ENCODE measurements around the gene GPR78.

The GPR78 gene

DNA sequence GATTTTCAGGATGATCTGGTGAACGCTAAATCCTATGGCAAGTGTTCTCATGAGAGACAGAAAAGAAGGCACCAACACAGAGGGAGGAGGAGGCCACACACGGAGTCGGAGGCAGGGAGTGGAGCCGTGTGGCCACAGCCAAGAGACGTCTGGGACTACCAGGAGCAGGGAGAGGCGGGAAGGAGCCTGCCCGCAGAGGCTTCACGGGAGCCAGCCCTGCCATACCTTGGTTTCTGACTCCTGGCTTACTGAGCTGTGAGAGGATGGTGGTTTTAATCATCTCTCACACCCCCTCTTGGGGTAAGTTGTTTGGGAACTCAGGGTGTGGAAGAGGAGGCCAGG lies 33.5 kb upstream of the GPR78 start:
- no peak overlapping the region for H3K27ac ChIP-seq (ENCODE audit: extremely low read depth, low read depth, low read length)
- no peaks in the 10 kb centered on the region for H3K9me3 ChIP-seq (ENCODE audit: control insufficient read depth, insufficient read depth, low read depth, low read length)
- TF ChIP-seq, protein P1, sequence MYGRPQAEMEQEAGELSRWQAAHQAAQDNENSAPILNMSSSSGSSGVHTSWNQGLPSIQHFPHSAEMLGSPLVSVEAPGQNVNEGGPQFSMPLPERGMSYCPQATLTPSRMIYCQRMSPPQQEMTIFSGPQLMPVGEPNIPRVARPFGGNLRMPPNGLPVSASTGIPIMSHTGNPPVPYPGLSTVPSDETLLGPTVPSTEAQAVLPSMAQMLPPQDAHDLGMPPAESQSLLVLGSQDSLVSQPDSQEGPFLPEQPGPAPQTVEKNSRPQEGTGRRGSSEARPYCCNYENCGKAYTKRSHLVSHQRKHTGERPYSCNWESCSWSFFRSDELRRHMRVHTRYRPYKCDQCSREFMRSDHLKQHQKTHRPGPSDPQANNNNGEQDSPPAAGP (tag by site-specific recombination; IDR thresholded peaks at IDR 0.05) = no peak
- no peak for TF ChIP-seq ZNF274 (IDR thresholded peaks at IDR 0.05; ENCODE audit: low read length)
- TF ChIP-seq ZNF274 (tag by site-specific recombination; IDR thresholded peaks at IDR 0.05; ENCODE audit: borderline replicate concordance) = no peak
- no peak for TF ChIP-seq ZNF341 (tag by site-specific recombination; IDR thresholded peaks at IDR 0.05; ENCODE audit: low read depth)
- TF ChIP-seq KLF16 (tag by site-specific recombination; IDR thresholded peaks at IDR 0.05) = no peak
- no peak for TF ChIP-seq ZFP3 (tag by site-specific recombination; IDR thresholded peaks at IDR 0.05; ENCODE audit: low read depth)
- TF ChIP-seq ZNF660 (tag by site-specific recombination; IDR thresholded peaks at IDR 0.05) = no peak
- ChIA-PET POLR2A (no interaction called here), CTCF (interaction anchor here (0.7 to 2.9 kb wide), 5 partner anchors 19 to 82 kb away, joined by 3 to 13 read pairs (median 5); no protein-coding TSS in a partner anchor)
- H3K36me3 ChIP-seq (ENCODE audit: control insufficient read depth in 2 of 2, insufficient read depth in 1 of 2, low read length in 2 of 2) = no peaks in the 10 kb centered on the region
- no peaks in the 10 kb centered on the region for H3K4me1 ChIP-seq (ENCODE audit: control insufficient read depth, insufficient read depth, low read length)
- no peak overlapping the region for H3K4me3 ChIP-seq (ENCODE audit: low read depth, low read length)

DNA sequence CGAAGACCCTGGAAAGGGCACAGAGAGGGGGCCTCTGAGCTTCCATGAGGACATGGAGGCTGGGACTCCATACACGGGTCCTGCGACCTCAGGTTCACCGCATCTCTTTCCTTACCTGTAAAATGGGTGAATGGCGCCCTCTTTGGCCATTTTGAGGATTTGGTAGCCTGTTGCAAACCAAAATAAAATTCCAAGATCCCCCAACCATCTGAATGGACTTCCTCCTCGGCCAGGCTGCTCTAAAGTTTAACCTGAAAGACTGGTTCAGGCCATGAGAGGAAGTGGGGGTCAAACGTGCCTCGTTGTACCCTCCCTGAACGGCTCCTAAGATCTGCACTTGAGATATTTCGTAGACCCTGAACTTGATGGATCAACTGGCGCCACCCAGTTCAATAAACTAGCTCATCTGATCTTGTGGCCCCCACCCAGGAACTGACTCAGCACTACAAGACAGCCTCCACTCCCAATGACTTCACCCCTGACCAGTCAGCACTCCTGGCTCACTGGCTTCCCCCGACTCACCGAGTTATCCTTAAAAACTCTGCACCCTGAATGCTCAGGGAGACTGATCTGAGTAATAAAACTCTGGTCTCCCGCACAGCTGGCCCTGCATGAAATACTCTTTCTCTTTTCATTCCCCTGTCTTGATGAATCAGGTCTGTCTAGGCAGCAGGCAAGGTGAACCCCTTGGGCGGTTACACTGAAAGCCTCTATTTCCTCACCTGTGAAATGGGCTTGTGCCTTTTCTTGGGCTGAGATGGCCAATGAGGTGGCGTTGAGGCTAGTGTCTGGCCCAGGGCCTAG lies 32.9 kb upstream of the GPR78 start:
- ChIA-PET CTCF (interaction anchor here (0.6 to 2.9 kb wide), 7 partner anchors 18 to 83 kb away, joined by 3 to 13 read pairs (median 3); no protein-coding TSS in a partner anchor), POLR2A (no interaction called here)
- H3K36me3 ChIP-seq (ENCODE audit: control insufficient read depth in 2 of 2, insufficient read depth in 1 of 2, low read length in 2 of 2) = no peaks in the 10 kb centered on the region
- TF ChIP-seq SCRT2 (tag by site-specific recombination; IDR thresholded peaks at IDR 0.05) = peak; percentile 57
- TF ChIP-seq ZFP37 (tag by site-specific recombination; IDR thresholded peaks at IDR 0.05) = no peak
- 0 out of 2 replicates have a peak, but pooled peaks have one; percentile 23 for TF ChIP-seq KLF1 (tag by site-specific recombination; IDR thresholded peaks at IDR 0.05)
- no peak overlapping the region for H3K4me3 ChIP-seq (ENCODE audit: low read depth, low read length)
- no peak overlapping the region for H3K27ac ChIP-seq (ENCODE audit: extremely low read depth, low read depth, low read length)
- H3K4me1 ChIP-seq (ENCODE audit: control insufficient read depth, insufficient read depth, low read length) = no peaks in the 10 kb centered on the region
- no peaks in the 10 kb centered on the region for H3K9me3 ChIP-seq (ENCODE audit: control insufficient read depth, insufficient read depth, low read depth, low read length)

DNA sequence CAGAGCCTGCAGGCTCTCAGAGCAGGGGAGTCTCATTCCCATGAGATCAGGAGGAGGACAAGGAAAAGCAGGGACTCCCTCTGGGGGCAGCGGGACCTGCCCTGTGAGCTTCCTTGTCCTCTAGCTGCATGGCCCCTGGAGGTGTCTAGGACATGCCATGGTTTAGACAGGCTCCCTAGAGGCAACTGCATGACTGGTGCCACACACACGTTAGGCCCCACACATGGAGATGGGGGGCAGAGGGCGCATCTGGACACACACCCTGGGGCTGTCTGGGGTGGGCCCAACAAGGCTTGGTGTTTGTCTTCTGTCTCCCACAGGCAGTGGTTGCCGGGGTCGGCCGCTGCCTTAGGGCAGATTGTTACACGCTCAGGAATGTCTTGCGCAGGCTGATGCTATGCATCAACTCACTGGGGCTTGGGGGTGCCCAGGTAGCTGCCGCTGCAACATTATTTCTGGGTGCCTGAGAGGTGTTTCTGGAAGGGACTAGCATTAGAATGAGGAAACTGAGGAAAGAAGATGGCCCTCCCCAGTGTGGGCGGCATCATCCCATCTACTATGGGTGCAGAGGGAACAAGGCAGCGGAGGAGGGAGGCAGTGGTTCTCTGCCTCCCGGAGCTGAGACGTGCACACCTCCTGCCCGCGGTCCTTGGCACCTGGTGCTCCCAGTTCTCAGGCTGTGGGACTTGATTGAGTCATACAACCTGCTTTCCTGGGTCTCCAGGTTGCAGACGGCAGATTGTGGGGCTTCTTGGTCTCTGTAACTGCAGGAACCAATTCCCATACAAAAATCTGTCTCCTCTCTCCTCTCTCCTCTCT lies 32.1 kb upstream of the GPR78 start:
- Histone ChIP-seq H3K36me3 (ENCODE audit: control insufficient read depth in 2 of 2, insufficient read depth in 1 of 2, low read length in 2 of 2) (no peaks in the 10 kb centered on the region), H3K4me3 (ENCODE audit: low read depth, low read length) (no peak overlapping the region), H3K9me3 (ENCODE audit: control insufficient read depth, insufficient read depth, low read depth, low read length) (no peaks in the 10 kb centered on the region), H3K4me1 (ENCODE audit: control insufficient read depth, insufficient read depth, low read length) (no peaks in the 10 kb centered on the region), H3K27ac (ENCODE audit: extremely low read depth, low read depth, low read length) (no peak overlapping the region)
- POLR2A ChIA-PET = no interaction called here
- CTCF ChIA-PET = interaction anchor here (0.6 to 2.9 kb wide), 7 partner anchors 35 to 98 kb away, joined by 3 to 13 read pairs (median 5); no protein-coding TSS in a partner anchor
- TF ChIP-seq OSR2 (tag by site-specific recombination; IDR thresholded peaks at IDR 0.05) (no peak), ZNF571 (tag by site-specific recombination; IDR thresholded peaks at IDR 0.05) (no peak), ZBTB21 (tag by site-specific recombination; IDR thresholded peaks at IDR 0.05) (no peak), ZNF416 (tag by site-specific recombination; IDR thresholded peaks at IDR 0.05) (no peak), SALL2 (tag by site-specific recombination; IDR thresholded peaks at IDR 0.05; ENCODE audit: borderline replicate concordance) (no peak), ZSCAN16 (tag by site-specific recombination; IDR thresholded peaks at IDR 0.05) (no peak), ZNF433 (tag by site-specific recombination; IDR thresholded peaks at IDR 0.05; ENCODE audit: low read depth) (no peak), ZFP69B (tag by site-specific recombination; IDR thresholded peaks at IDR 0.05) (no peak)
- TF ChIP-seq, protein P2, sequence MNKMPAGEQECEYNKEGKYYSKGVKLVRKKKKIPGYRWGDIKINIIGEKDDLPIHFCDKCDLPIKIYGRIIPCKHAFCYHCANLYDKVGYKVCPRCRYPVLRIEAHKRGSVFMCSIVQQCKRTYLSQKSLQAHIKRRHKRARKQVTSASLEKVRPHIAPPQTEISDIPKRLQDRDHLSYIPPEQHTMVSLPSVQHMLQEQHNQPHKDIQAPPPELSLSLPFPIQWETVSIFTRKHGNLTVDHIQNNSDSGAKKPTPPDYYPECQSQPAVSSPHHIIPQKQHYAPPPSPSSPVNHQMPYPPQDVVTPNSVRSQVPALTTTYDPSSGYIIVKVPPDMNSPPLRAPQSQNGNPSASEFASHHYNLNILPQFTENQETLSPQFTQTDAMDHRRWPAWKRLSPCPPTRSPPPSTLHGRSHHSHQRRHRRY (tag by site-specific recombination; IDR thresholded peaks at IDR 0.05) = no peak
- TF ChIP-seq, protein P3, sequence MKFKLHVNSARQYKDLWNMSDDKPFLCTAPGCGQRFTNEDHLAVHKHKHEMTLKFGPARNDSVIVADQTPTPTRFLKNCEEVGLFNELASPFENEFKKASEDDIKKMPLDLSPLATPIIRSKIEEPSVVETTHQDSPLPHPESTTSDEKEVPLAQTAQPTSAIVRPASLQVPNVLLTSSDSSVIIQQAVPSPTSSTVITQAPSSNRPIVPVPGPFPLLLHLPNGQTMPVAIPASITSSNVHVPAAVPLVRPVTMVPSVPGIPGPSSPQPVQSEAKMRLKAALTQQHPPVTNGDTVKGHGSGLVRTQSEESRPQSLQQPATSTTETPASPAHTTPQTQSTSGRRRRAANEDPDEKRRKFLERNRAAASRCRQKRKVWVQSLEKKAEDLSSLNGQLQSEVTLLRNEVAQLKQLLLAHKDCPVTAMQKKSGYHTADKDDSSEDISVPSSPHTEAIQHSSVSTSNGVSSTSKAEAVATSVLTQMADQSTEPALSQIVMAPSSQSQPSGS (tag by site-specific recombination; IDR thresholded peaks at IDR 0.05; ENCODE audit: low read depth) = no peak
- TF ChIP-seq, protein P4, sequence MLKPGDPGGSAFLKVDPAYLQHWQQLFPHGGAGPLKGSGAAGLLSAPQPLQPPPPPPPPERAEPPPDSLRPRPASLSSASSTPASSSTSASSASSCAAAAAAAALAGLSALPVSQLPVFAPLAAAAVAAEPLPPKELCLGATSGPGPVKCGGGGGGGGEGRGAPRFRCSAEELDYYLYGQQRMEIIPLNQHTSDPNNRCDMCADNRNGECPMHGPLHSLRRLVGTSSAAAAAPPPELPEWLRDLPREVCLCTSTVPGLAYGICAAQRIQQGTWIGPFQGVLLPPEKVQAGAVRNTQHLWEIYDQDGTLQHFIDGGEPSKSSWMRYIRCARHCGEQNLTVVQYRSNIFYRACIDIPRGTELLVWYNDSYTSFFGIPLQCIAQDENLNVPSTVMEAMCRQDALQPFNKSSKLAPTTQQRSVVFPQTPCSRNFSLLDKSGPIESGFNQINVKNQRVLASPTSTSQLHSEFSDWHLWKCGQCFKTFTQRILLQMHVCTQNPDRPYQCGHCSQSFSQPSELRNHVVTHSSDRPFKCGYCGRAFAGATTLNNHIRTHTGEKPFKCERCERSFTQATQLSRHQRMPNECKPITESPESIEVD (tag by site-specific recombination; IDR thresholded peaks at IDR 0.05) = no peak

All from HEK293 (cell line).